ENCODE measurements around the gene SEMA3E.

- TF ChIP-seq ATF7 (IDR thresholded peaks at IDR 0.05) (no peak), REST (IDR thresholded peaks at IDR 0.05; ENCODE audit: borderline replicate concordance) (no peak), REST (CRISPR knock-in tag; IDR thresholded peaks at IDR 0.05; ENCODE audit: low read depth) (no peak), ZMIZ1 (IDR thresholded peaks at IDR 0.05; ENCODE audit: low read depth in 2 of 2, low read length in 2 of 2) (no peak), CTCF (IDR thresholded peaks at IDR 0.05 in 2 of 3, conservative IDR thresholded peaks at IDR 0.05 in 1 of 3; ENCODE audit: insufficient read depth in 2 of 3, low read depth in 1 of 3, low read length in 3 of 3) (no peak)
Measured at GRCh38 chr7:83599131-83599530, 49.8 kb downstream of the SEMA3E start.
